ENCODE results near the gene VSIG4. TPM values are rescaled to one million over a fixed set of nuclear protein-coding genes. Genes with fewer than 3 reads are reported as not detected.
"Not testable (repeated sequence)": the region's sequence is repeated elsewhere in the genome, so short reads cannot be mapped to it uniquely, and the experiment has no call there.

The VSIG4 gene
- total RNA-seq = not detected in 2 replicates
- long read RNA-seq = 0 reads

- no peaks in the 10 kb centered on the region for H3K4me1 Mint-ChIP-seq (ENCODE audit: unreplicated experiment)
- no peaks in the 10 kb centered on the region for H3K36me3 Mint-ChIP-seq (ENCODE audit: unreplicated experiment)
- H3K9me3 Mint-ChIP-seq (ENCODE audit: unreplicated experiment) = peaks cover 3% of the 10 kb centered on the region
- H3K27ac Mint-ChIP-seq (ENCODE audit: unreplicated experiment) = no peak within 1 kb of the TSS
- DNase-seq (ENCODE audit: extremely low spot score, unreplicated experiment) = no peak
- H3K27me3 Mint-ChIP-seq (ENCODE audit: unreplicated experiment) = no peaks in the 10 kb centered on the region
- no peak within 1 kb of the TSS for H3K4me3 Mint-ChIP-seq (ENCODE audit: unreplicated experiment)
- TF ChIP-seq CTCF (IDR thresholded peaks at IDR 0.05) = no peak
Measured at GRCh38 chrX:66039944-66040343, at the start of gene VSIG4. VSIG4 (minus strand) TSS chrX:66040080; CDS start chrX:66039998, 82 bp downstream.

GRCh38 chrX:66076801-66077200 is 36.9 kb upstream of the VSIG4 start:
- Mint-ChIP-seq H3K4me3 (ENCODE audit: unreplicated experiment) (no peak overlapping the region), H3K36me3 (ENCODE audit: unreplicated experiment) (no peaks in the 10 kb centered on the region), H3K9me3 (ENCODE audit: unreplicated experiment) (peaks cover 34% of the 10 kb centered on the region), H3K27ac (ENCODE audit: unreplicated experiment) (no peak overlapping the region), H3K27me3 (ENCODE audit: unreplicated experiment) (no peaks in the 10 kb centered on the region), H3K4me1 (ENCODE audit: unreplicated experiment) (no peaks in the 10 kb centered on the region)
- DNase-seq (ENCODE audit: extremely low spot score, unreplicated experiment) = no peak
- no peak for TF ChIP-seq CTCF (IDR thresholded peaks at IDR 0.05)

- Mint-ChIP-seq H3K27me3 (ENCODE audit: unreplicated experiment) (no peaks in the 10 kb centered on the region), H3K36me3 (ENCODE audit: unreplicated experiment) (no peaks in the 10 kb centered on the region), H3K27ac (ENCODE audit: unreplicated experiment) (no peak overlapping the region), H3K9me3 (ENCODE audit: unreplicated experiment) (peaks cover 41% of the 10 kb centered on the region), H3K4me3 (ENCODE audit: unreplicated experiment) (no peak overlapping the region), H3K4me1 (ENCODE audit: unreplicated experiment) (no peaks in the 10 kb centered on the region)
- no peak for TF ChIP-seq CTCF (IDR thresholded peaks at IDR 0.05)
- DNase-seq (ENCODE audit: extremely low spot score, unreplicated experiment) = no peak
Measured at GRCh38 chrX:66074920-66075879, 35.3 kb upstream of the VSIG4 start.

GRCh38 chrX:66071126-66071525 is 31.2 kb upstream of the VSIG4 start:
- Mint-ChIP-seq H3K9me3 (ENCODE audit: unreplicated experiment) (peaks cover 42% of the 10 kb centered on the region), H3K4me1 (ENCODE audit: unreplicated experiment) (no peaks in the 10 kb centered on the region), H3K4me3 (ENCODE audit: unreplicated experiment) (no peak overlapping the region), H3K27ac (ENCODE audit: unreplicated experiment) (no peak overlapping the region), H3K27me3 (ENCODE audit: unreplicated experiment) (no peaks in the 10 kb centered on the region), H3K36me3 (ENCODE audit: unreplicated experiment) (no peaks in the 10 kb centered on the region)
- no peak for TF ChIP-seq CTCF (IDR thresholded peaks at IDR 0.05)
- DNase-seq (ENCODE audit: extremely low spot score, unreplicated experiment) = no peak

- DNase-seq (ENCODE audit: extremely low spot score, unreplicated experiment) = no peak
- Mint-ChIP-seq H3K9me3 (ENCODE audit: unreplicated experiment) (peaks cover 30% of the 10 kb centered on the region), H3K36me3 (ENCODE audit: unreplicated experiment) (no peaks in the 10 kb centered on the region), H3K27me3 (ENCODE audit: unreplicated experiment) (no peaks in the 10 kb centered on the region), H3K4me3 (ENCODE audit: unreplicated experiment) (no peak overlapping the region), H3K4me1 (ENCODE audit: unreplicated experiment) (no peaks in the 10 kb centered on the region), H3K27ac (ENCODE audit: unreplicated experiment) (no peak overlapping the region)
- no peak for TF ChIP-seq CTCF (IDR thresholded peaks at IDR 0.05)
Measured at GRCh38 chrX:66064261-66064660, 24.4 kb upstream of the VSIG4 start.

- not testable (repeated sequence) for H3K36me3 Mint-ChIP-seq (ENCODE audit: unreplicated experiment); H3K4me1 Mint-ChIP-seq (ENCODE audit: unreplicated experiment); DNase-seq (ENCODE audit: extremely low spot score, unreplicated experiment)
Measured at GRCh38 chrX:66057019-66057418, 17.1 kb upstream of the VSIG4 start.

More at GRCh38 chrX:66057019-66057418, 17.1 kb upstream of the VSIG4 start:
- not testable (repeated sequence) for H3K9me3 Mint-ChIP-seq (ENCODE audit: unreplicated experiment); H3K27ac Mint-ChIP-seq (ENCODE audit: unreplicated experiment); H3K4me3 Mint-ChIP-seq (ENCODE audit: unreplicated experiment); H3K27me3 Mint-ChIP-seq (ENCODE audit: unreplicated experiment)
